Stimulated activated CD4-positive, alpha-beta T cell treated with anti-CD3 and anti-CD28 coated beads, TNF-alpha, amount 100 ng/mL, for 48 hours (primary cell): ENCODE measurements around the gene SCD5.

Source experiments
- DNase-seq, 3 donors: peaks; one replicate each; pipeline ENCODE4 v3.0.0-alpha.2; 2020; ENCODE audit warnings: low read depth in 3 of 3

SCD5 gene

GRCh38 chr4:82691431-82691830 lies 107.2 kb downstream of the SCD5 start:
- no peak for DNase-seq

GRCh38 chr4:82688091-82688795 lies 110.4 kb downstream of the SCD5 start:
- DNase-seq: no peak

- DNase-seq: no peak
Measured at GRCh38 chr4:82687531-82687930, 111.1 kb downstream of the SCD5 start.

GRCh38 chr4:82681754-82682153 lies 116.8 kb downstream of the SCD5 start:
- no peak for DNase-seq

GRCh38 chr4:82680834-82681233 lies 117.8 kb downstream of the SCD5 start:
- no peak for DNase-seq

- DNase-seq: no peak
Measured at GRCh38 chr4:82679531-82679930, 119.1 kb downstream of the SCD5 start.

- DNase-seq: no peak
Measured at GRCh38 chr4:82678051-82678450, 120.5 kb downstream of the SCD5 start.

- no peak for DNase-seq
Measured at GRCh38 chr4:82677327-82677726, 121.3 kb downstream of the SCD5 start.

- no peak for DNase-seq
Measured at GRCh38 chr4:82667761-82668480, 130.7 kb downstream of the SCD5 start.

- DNase-seq: no peak
Measured at GRCh38 chr4:82666970-82667665, 131.5 kb downstream of the SCD5 start.

GRCh38 chr4:82661181-82661992 lies 137.2 kb downstream of the SCD5 start:
- DNase-seq: no peak

GRCh38 chr4:82652062-82652461 lies 146.5 kb downstream of the SCD5 start:
- DNase-seq: no peak

- DNase-seq: no peak
Measured at GRCh38 chr4:82650868-82651267, 147.7 kb downstream of the SCD5 start.

- DNase-seq: no peak
Measured at GRCh38 chr4:82648356-82648755, 150.2 kb downstream of the SCD5 start.

GRCh38 chr4:82645936-82646565 lies 152.5 kb downstream of the SCD5 start:
- DNase-seq: no peak

GRCh38 chr4:82644734-82645126 lies 153.9 kb downstream of the SCD5 start:
- DNase-seq: no peak

GRCh38 chr4:82643994-82644733 lies 154.4 kb downstream of the SCD5 start:
- no peak for DNase-seq

GRCh38 chr4:82642331-82642730 lies 156.3 kb downstream of the SCD5 start:
- no peak for DNase-seq

- no peak for DNase-seq
Measured at GRCh38 chr4:82640540-82640939, 158.1 kb downstream of the SCD5 start.

- no peak for DNase-seq
Measured at GRCh38 chr4:82639971-82640370, 158.6 kb downstream of the SCD5 start.

- no peak for DNase-seq
Measured at GRCh38 chr4:82638479-82638878, 160.1 kb downstream of the SCD5 start.
